Fibroblast of skin of right quadriceps (primary cell): ENCODE results near the gene RAPGEF6.
A peak's percentile ranks its signal among the peaks of the same experiment; 100 is the strongest.
"Not testable (repeated sequence)": the region's sequence is repeated elsewhere in the genome, so short reads cannot be mapped to it uniquely, and the experiment has no call there.

Experiments used
- DNase-seq: peaks from one replicate; pipeline ENCODE4 v3.0.0-alpha.2; 2013

Gene RAPGEF6

GRCh38 chr5:131605086-131605485 is 29.9 kb downstream of the RAPGEF6 start:
- DNase-seq: no peak

GRCh38 chr5:131595088-131596033 is 39.7 kb downstream of the RAPGEF6 start:
- DNase-seq: no peak

GRCh38 chr5:131593921-131594320 is 41.1 kb downstream of the RAPGEF6 start:
- DNase-seq: no peak

- DNase-seq: not testable (repeated sequence)
Observed at GRCh38 chr5:131593436-131593835, 41.6 kb downstream of the RAPGEF6 start.

- DNase-seq: peak; percentile 55
Observed at GRCh38 chr5:131589510-131590348, 45.3 kb downstream of the RAPGEF6 start.

- peak; percentile 45 for DNase-seq
Observed at GRCh38 chr5:131587541-131587940, 47.5 kb downstream of the RAPGEF6 start.

- DNase-seq: no peak
Observed at GRCh38 chr5:131581702-131582101, 53.3 kb downstream of the RAPGEF6 start.

- no peak for DNase-seq
Observed at GRCh38 chr5:131579917-131580671, 54.9 kb downstream of the RAPGEF6 start.

- no peak for DNase-seq
Observed at GRCh38 chr5:131575660-131576227, 59.3 kb downstream of the RAPGEF6 start.

GRCh38 chr5:131571669-131572168 is 63.3 kb downstream of the RAPGEF6 start:
- no peak for DNase-seq

GRCh38 chr5:131570757-131571156 is 64.3 kb downstream of the RAPGEF6 start:
- no peak for DNase-seq

- DNase-seq: no peak
Observed at GRCh38 chr5:131564229-131564652, 70.8 kb downstream of the RAPGEF6 start.

- DNase-seq: no peak
Observed at GRCh38 chr5:131563434-131564228, 71.4 kb downstream of the RAPGEF6 start.

GRCh38 chr5:131550606-131551005 is 84.4 kb downstream of the RAPGEF6 start:
- no peak for DNase-seq

GRCh38 chr5:131548176-131548575 is 86.9 kb downstream of the RAPGEF6 start:
- DNase-seq: no peak

- peak; percentile 74 for DNase-seq
Observed at GRCh38 chr5:131545845-131546244, 89.2 kb downstream of the RAPGEF6 start.

- DNase-seq: no peak
Observed at GRCh38 chr5:131542723-131543122, 92.3 kb downstream of the RAPGEF6 start.

GRCh38 chr5:131541762-131542161 is 93.3 kb downstream of the RAPGEF6 start:
- peak; percentile 69 for DNase-seq

GRCh38 chr5:131541071-131541470 is 94.0 kb downstream of the RAPGEF6 start:
- no peak for DNase-seq

- no peak for DNase-seq
Observed at GRCh38 chr5:131539251-131539650, 95.8 kb downstream of the RAPGEF6 start.

- peak; percentile 73 for DNase-seq
Observed at GRCh38 chr5:131538177-131538593, 96.8 kb downstream of the RAPGEF6 start.
